Upper lobe of left lung (tissue), 6 donors: ENCODE results near the gene TMEM161A. TPM values are rescaled to one million over a fixed set of nuclear protein-coding genes. Genes with fewer than 3 reads are reported as not detected.

ENCODE experiments used
- ATAC-seq, 2 donors: fragments of 200-7000 bp; cut with Tn5 transposase; one replicate each; pipeline ENCODE4 v1.9.1; 2022; ENCODE audit warnings: mild to moderate bottlenecking in 2 of 2, moderate library complexity in 2 of 2; ENCODE audit not compliant: low FRiP score in 2 of 2
- DNase-seq, 2 donors: peaks; one replicate each; pipeline ENCODE4 v3.0.0-alpha.2; 2019 to 2020
- H3K27ac ChIP-seq, 4 donors: fragments of 200-600 bp; sonication (generic); one replicate each; pipeline ENCODE4 v1.5.1; 2016 to 2019
- H3K27me3 ChIP-seq, 4 donors: fragments of 200-600 bp; sonication (generic); one replicate each; pipeline ENCODE4 v1.5.1; 2017 to 2019
- H3K36me3 ChIP-seq, 4 donors: fragments of 200-600 bp; sonication (generic); one replicate each; pipeline ENCODE4 v1.5.1; 2016 to 2019
- H3K4me1 ChIP-seq, 4 donors: fragments of 200-600 bp; sonication (generic); one replicate each; pipeline ENCODE4 v1.5.1; 2018 to 2019
- H3K4me3 ChIP-seq, 4 donors: fragments of 200-600 bp; sonication (generic); one replicate each; pipeline ENCODE4 v1.5.1; 2017 to 2019; ENCODE audit warnings: mild to moderate bottlenecking in 2 of 4, moderate library complexity in 1 of 4
- H3K9me3 ChIP-seq, 4 donors: fragments of 200-600 bp; sonication (generic); one replicate each; pipeline ENCODE4 v1.5.1; 2018 to 2019
- CTCF ChIP-seq, 6 experiments: fragments of 450-650 bp in 4 of 6; fragments of 200-600 bp in 2 of 6; sonication (generic) in 2 of 6; IDR thresholded peaks; one replicate each; pipeline ENCODE4 v1.5.1; 2016 to 2019; ENCODE audit warnings: antibody characterized with exemption in 6 of 6
- EP300 ChIP-seq, 4 donors: sonication (generic); formaldehyde crosslinking; IDR thresholded peaks; one replicate each; pipeline ENCODE4 v1.5.1; 2017; ENCODE audit warnings: antibody characterized with exemption in 4 of 4, control low read depth in 2 of 4
- POLR2A ChIP-seq, 4 donors: fragments of 450-650 bp; IDR thresholded peaks; one replicate each; pipeline ENCODE4 v1.5.1; 2016 to 2017; ENCODE audit warnings: antibody characterized with exemption in 4 of 4, mild to moderate bottlenecking in 2 of 4
- POLR2AphosphoS5 ChIP-seq, 2 donors: sonication (generic); formaldehyde crosslinking; IDR thresholded peaks; one replicate each; pipeline ENCODE4 v1.5.1; 2017; ENCODE audit warnings: antibody characterized with exemption in 2 of 2
- WGBS, 2 donors: methylation state at CpG; one replicate each; pipeline ENCODE4 v1.1.5; 2017 to 2018; 5-methylcytosine and 5-hydroxymethylcytosine counted together
- total RNA-seq, 6 donors: library from RNA; depleted of rRNA in 4 of 6; stranded (reverse); fragments of >200 nt in 4 of 6; gene quantifications; one replicate each; pipeline versions ENCODE4 v1.1.0 to v1.2.1, GENCODE V29; 2016 to 2021
- donor health status: DM: no; HTN: no; CAD: no; lungs with moderate emphysema.
- donor health status: DM: no; HTN: yes; CAD: no; lungs with severe emphysema.

The TMEM161A gene
- total RNA-seq, 6 donors from 2014 or later, result 18.7 to 31.6 (median 26.2) TPM

GRCh38 chr19:19098703-19099632, 39.3 kb downstream of the TMEM161A start:
- Histone ChIP-seq H3K4me1 (no peaks in the 10 kb centered on the region), H3K9me3 (no peaks in the 10 kb centered on the region), H3K27me3 (no peaks in the 10 kb centered on the region), H3K27ac (no peak overlapping the region), H3K36me3 (peaks cover 0 to 27% (median 11%) of the 10 kb centered on the region in 4 donors), H3K4me3 (no peak overlapping the region)
- TF ChIP-seq POLR2A (IDR thresholded peaks at IDR 0.05), result no peak
- ATAC-seq, result no peak
- 81 to 83% methylated on average over 13 to 18 of the region's 18 CpGs for WGBS, 2 donors
- DNase-seq, result peak in 1 of 2 donors; percentile 32

GRCh38 chr19:19098084-19098702, 40.1 kb downstream of the TMEM161A start:
- WGBS, 2 donors, result 87 to 93% methylated on average over 8 to 9 of the region's 9 CpGs
- H3K27ac ChIP-seq, result no peak overlapping the region
- no peak for ATAC-seq
- no peak overlapping the region for H3K4me3 ChIP-seq
- no peaks in the 10 kb centered on the region for H3K4me1 ChIP-seq
- TF ChIP-seq POLR2A (IDR thresholded peaks at IDR 0.05), result no peak
- TF ChIP-seq CTCF (IDR thresholded peaks at IDR 0.05), result no peak
- no peak for TF ChIP-seq EP300 (IDR thresholded peaks at IDR 0.05)
- TF ChIP-seq POLR2AphosphoS5 (IDR thresholded peaks at IDR 0.05), result no peak
- no peaks in the 10 kb centered on the region for H3K9me3 ChIP-seq
- no peaks in the 10 kb centered on the region for H3K27me3 ChIP-seq
- DNase-seq, result no peak
- H3K36me3 ChIP-seq, result peaks cover 0 to 27% (median 11%) of the 10 kb centered on the region in 4 donors

GRCh38 chr19:19096641-19097627, 41.3 kb downstream of the TMEM161A start:
- Histone ChIP-seq H3K27ac (no peak overlapping the region), H3K4me3 (no peak overlapping the region), H3K4me1 (no peaks in the 10 kb centered on the region), H3K9me3 (no peaks in the 10 kb centered on the region), H3K36me3 (peaks cover 0 to 27% (median 11%) of the 10 kb centered on the region in 4 donors), H3K27me3 (no peaks in the 10 kb centered on the region)
- 92 to 95% methylated on average over 14 to 21 of the region's 24 CpGs for WGBS, 2 donors
- ATAC-seq (no peak), DNase-seq (no peak)
- TF ChIP-seq CTCF (IDR thresholded peaks at IDR 0.05), result no peak
- TF ChIP-seq EP300 (IDR thresholded peaks at IDR 0.05), result no peak
- no peak for TF ChIP-seq POLR2AphosphoS5 (IDR thresholded peaks at IDR 0.05)
- TF ChIP-seq POLR2A (IDR thresholded peaks at IDR 0.05), result no peak

- Histone ChIP-seq H3K9me3 (no peaks in the 10 kb centered on the region), H3K27ac (no peak overlapping the region), H3K4me3 (no peak overlapping the region), H3K27me3 (no peaks in the 10 kb centered on the region), H3K36me3 (peaks cover 0 to 22% (median 10%) of the 10 kb centered on the region in 4 donors), H3K4me1 (no peaks in the 10 kb centered on the region)
- DNase-seq (no peak), ATAC-seq (no peak)
- TF ChIP-seq POLR2AphosphoS5 (IDR thresholded peaks at IDR 0.05) (no peak), POLR2A (IDR thresholded peaks at IDR 0.05) (no peak), CTCF (IDR thresholded peaks at IDR 0.05) (no peak), EP300 (IDR thresholded peaks at IDR 0.05) (no peak)
- 85 to 86% methylated on average over 11 of the region's 11 CpGs for WGBS, 2 donors
Observed at GRCh38 chr19:19095691-19096090, 42.6 kb downstream of the TMEM161A start.
